Activated CD4-positive, alpha-beta T cell treated with anti-CD3 and anti-CD28 coated beads, Interleukin-2, amount 10 ng/mL, durations not matched to agents 24 days and 14 days (primary cell): ENCODE data around the gene ZNF664. TPM values are rescaled to one million over a fixed set of nuclear protein-coding genes. Genes with fewer than 3 reads are reported as not detected.

ENCODE experiments used
- DNase-seq: peaks from one replicate; pipeline ENCODE4 v3.0.0; 2022
- H3K27ac Mint-ChIP-seq: one replicate; pipeline ENCODE4 v1.8.0; 2022; ENCODE audit warnings: mild to moderate bottlenecking, mixed read lengths
- H3K27me3 Mint-ChIP-seq: one replicate; pipeline ENCODE4 v1.8.0; 2022; ENCODE audit warnings: mixed read lengths
- H3K36me3 Mint-ChIP-seq: one replicate; pipeline ENCODE4 v1.8.0; 2022; ENCODE audit warnings: low read depth, mild to moderate bottlenecking, mixed read lengths
- H3K4me1 Mint-ChIP-seq: one replicate; pipeline ENCODE4 v1.8.0; 2021; ENCODE audit warnings: mixed read lengths
- H3K4me3 Mint-ChIP-seq: one replicate; pipeline ENCODE4 v1.8.0; 2022; ENCODE audit warnings: mild to moderate bottlenecking, moderate library complexity, mixed read lengths
- H3K9me3 Mint-ChIP-seq: one replicate; pipeline ENCODE4 v1.8.0; 2021; ENCODE audit warnings: mixed read lengths
- intact Hi-C: fragments of 100-400 bp; cut with micrococcal nuclease; formaldehyde crosslinking; loops from one replicate; pipeline ENCODE4 v1.15.1; 2023
- total RNA-seq: library from RNA; stranded (reverse); gene quantifications from 2 replicates; pipeline ENCODE4 v1.2.3, GENCODE V29; 2022

The ZNF664 gene
- total RNA-seq, 1 donor from 2014 or later: 69.3 TPM

DNA sequence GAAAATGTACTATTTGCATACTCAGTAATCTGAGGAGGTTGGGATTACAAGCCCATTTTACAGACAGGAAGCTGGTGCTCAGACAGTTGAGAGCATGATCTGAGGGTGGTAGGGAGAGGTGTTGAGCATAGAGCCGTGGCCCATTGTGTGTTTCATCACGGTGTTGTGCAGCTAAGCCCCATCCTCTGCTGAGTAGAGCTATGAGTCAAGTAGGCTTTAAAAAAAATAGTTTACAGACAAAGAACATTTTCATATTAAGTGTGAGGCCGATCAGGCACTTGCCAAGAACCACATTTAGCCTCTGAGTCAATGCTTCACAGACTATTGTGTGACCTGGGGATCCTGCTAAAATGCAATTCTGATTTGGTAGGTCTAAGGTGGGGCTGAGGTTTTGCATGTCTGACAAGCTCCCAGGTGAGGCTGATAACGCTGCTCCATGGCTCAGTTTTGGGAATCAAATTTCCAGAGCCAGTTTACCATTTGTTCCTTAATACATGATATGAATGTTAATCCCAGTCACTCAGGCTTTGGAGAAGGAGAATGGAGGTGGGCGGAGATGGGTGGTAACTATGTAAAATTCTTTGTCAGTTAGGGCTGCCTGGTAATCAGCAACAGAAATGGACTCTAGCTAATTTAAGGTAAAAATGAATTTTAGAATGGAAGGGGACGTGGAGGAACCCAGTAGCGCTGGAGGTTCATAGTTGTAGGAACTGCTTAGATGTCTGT, 22.2 kb downstream of the ZNF664 start:
- no peak for DNase-seq
- H3K27me3 Mint-ChIP-seq: no peaks in the 10 kb centered on the region
- intact Hi-C loops: no loop called here
- no peaks in the 10 kb centered on the region for H3K9me3 Mint-ChIP-seq
- peaks cover 28% of the 10 kb centered on the region for H3K4me1 Mint-ChIP-seq
- no peak overlapping the region for H3K4me3 Mint-ChIP-seq
- H3K27ac Mint-ChIP-seq: no peak overlapping the region
- H3K36me3 Mint-ChIP-seq: peaks cover 9% of the 10 kb centered on the region

- H3K4me1 Mint-ChIP-seq: peaks cover 22% of the 10 kb centered on the region
- no peaks in the 10 kb centered on the region for H3K9me3 Mint-ChIP-seq
- intact Hi-C loops: no loop called here
- H3K4me3 Mint-ChIP-seq: no peak overlapping the region
- DNase-seq: no peak
- no peaks in the 10 kb centered on the region for H3K27me3 Mint-ChIP-seq
- peaks cover 5% of the 10 kb centered on the region for H3K36me3 Mint-ChIP-seq
- H3K27ac Mint-ChIP-seq: no peak overlapping the region
Measured at GRCh38 chr12:123996581-123996980, 23.6 kb downstream of the ZNF664 start.

GRCh38 chr12:123997033-123997822, 24.2 kb downstream of the ZNF664 start:
- Mint-ChIP-seq H3K27ac (no peak overlapping the region), H3K4me3 (no peak overlapping the region), H3K9me3 (no peaks in the 10 kb centered on the region), H3K4me1 (peaks cover 22% of the 10 kb centered on the region), H3K27me3 (no peaks in the 10 kb centered on the region), H3K36me3 (peaks cover 5% of the 10 kb centered on the region)
- no peak for DNase-seq
- intact Hi-C loops: no loop called here

GRCh38 chr12:123997908-123998307, 24.9 kb downstream of the ZNF664 start:
- no peak for DNase-seq
- Mint-ChIP-seq H3K27ac (no peak overlapping the region), H3K4me1 (peaks cover 22% of the 10 kb centered on the region), H3K9me3 (no peaks in the 10 kb centered on the region), H3K27me3 (no peaks in the 10 kb centered on the region), H3K4me3 (no peak overlapping the region), H3K36me3 (peaks cover 5% of the 10 kb centered on the region)
- intact Hi-C loops: no loop called here

DNA sequence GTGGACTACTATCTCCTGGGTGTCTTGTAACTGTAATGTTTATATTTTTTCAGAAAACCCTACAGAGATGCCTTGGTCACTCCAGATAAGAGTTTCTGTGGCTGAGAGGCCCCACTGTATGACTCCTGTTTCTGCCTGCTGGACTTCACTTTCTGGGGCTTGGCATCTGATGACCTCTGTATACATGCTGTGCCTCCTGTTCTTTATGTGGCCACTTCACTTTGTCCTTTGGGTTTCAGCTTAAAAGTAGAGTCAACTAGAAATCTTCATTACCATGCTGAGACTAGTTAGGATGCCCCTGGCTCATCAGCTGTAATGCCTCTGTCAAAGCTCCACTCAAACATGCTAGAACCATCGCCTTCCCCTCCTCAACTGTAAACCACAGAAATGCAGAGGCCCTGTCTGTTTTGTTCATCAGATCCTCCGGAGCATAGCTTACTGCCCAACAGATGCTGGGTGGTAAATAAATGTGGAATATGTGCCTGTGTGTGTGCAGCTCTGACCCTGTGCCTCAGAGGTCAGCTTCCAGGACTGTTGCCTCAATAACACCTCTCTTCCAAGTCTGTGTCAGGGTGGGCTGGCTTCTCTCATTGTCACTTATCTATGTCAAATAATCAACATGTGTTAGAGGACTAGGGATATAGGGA, 25.5 kb downstream of the ZNF664 start:
- H3K27me3 Mint-ChIP-seq: no peaks in the 10 kb centered on the region
- H3K4me3 Mint-ChIP-seq: no peak overlapping the region
- no peaks in the 10 kb centered on the region for H3K9me3 Mint-ChIP-seq
- intact Hi-C loops: no loop called here
- H3K4me1 Mint-ChIP-seq: peaks cover 22% of the 10 kb centered on the region
- peaks cover 5% of the 10 kb centered on the region for H3K36me3 Mint-ChIP-seq
- H3K27ac Mint-ChIP-seq: no peak overlapping the region
- no peak for DNase-seq

DNA sequence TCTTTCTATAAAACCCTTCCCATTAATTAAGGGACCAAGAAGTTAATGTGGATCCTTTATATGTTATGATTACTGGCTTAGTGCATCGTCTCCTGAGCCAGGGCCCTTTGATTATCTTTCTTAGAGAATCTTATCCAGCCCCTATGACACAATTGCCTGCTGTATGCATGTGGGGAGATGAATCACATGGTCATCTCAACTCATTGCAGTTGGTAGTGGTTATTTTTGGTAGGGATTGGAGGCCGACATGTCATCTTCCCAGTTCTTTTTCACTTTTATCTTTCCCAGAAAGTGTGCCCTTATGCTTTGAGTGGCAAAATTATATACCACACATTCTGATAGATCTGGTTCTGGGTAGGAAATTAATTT, 26.0 kb downstream of the ZNF664 start:
- Mint-ChIP-seq H3K4me1 (peaks cover 22% of the 10 kb centered on the region), H3K9me3 (no peaks in the 10 kb centered on the region), H3K27me3 (no peaks in the 10 kb centered on the region), H3K36me3 (peaks cover 5% of the 10 kb centered on the region), H3K27ac (no peak overlapping the region), H3K4me3 (no peak overlapping the region)
- intact Hi-C loops: no loop called here
- DNase-seq: no peak

- Mint-ChIP-seq H3K4me1 (peaks cover 16% of the 10 kb centered on the region), H3K36me3 (peaks cover 5% of the 10 kb centered on the region), H3K4me3 (no peak overlapping the region), H3K27me3 (no peaks in the 10 kb centered on the region), H3K27ac (no peak overlapping the region), H3K9me3 (no peaks in the 10 kb centered on the region)
- no peak for DNase-seq
- intact Hi-C loops: no loop called here
Measured at GRCh38 chr12:124000111-124000510, 27.1 kb downstream of the ZNF664 start.

DNA sequence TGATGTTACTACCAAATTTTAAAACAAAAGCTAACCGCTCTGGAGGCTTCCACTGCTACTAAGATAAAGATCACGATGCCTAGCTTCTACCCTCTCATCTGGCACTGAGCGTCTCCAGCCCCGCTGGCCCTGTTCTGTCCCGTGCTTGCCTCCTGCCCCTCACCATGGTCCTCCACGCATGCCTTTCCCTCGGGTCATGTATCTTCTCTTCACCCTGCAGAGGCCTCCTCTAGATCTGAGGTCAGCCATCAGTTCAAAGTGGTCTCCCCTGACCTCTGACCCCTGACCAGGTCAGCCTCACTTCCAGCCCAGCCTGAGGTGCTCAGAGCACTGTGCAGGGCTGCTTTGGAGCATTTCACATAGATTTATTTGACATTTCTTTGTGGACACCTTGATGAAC, 28.3 kb downstream of the ZNF664 start:
- no peak for DNase-seq
- Mint-ChIP-seq H3K9me3 (no peaks in the 10 kb centered on the region), H3K36me3 (peaks cover 11% of the 10 kb centered on the region), H3K4me3 (no peak overlapping the region), H3K4me1 (peaks cover 14% of the 10 kb centered on the region), H3K27ac (no peak overlapping the region), H3K27me3 (no peaks in the 10 kb centered on the region)
- intact Hi-C loops: no loop called here

- H3K9me3 Mint-ChIP-seq: no peaks in the 10 kb centered on the region
- intact Hi-C loops: no loop called here
- no peaks in the 10 kb centered on the region for H3K27me3 Mint-ChIP-seq
- H3K36me3 Mint-ChIP-seq: peaks cover 15% of the 10 kb centered on the region
- no peak overlapping the region for H3K4me3 Mint-ChIP-seq
- H3K4me1 Mint-ChIP-seq: peaks cover 16% of the 10 kb centered on the region
- H3K27ac Mint-ChIP-seq: no peak overlapping the region
- no peak for DNase-seq
Measured at GRCh38 chr12:124002021-124002644, 29.1 kb downstream of the ZNF664 start.

GRCh38 chr12:124002654-124003053, 29.6 kb downstream of the ZNF664 start:
- Mint-ChIP-seq H3K4me1 (peaks cover 19% of the 10 kb centered on the region), H3K36me3 (peaks cover 16% of the 10 kb centered on the region), H3K27ac (no peak overlapping the region), H3K27me3 (no peaks in the 10 kb centered on the region), H3K9me3 (no peaks in the 10 kb centered on the region), H3K4me3 (no peak overlapping the region)
- intact Hi-C loops: no loop called here
- no peak for DNase-seq

- Mint-ChIP-seq H3K9me3 (no peaks in the 10 kb centered on the region), H3K4me1 (peaks cover 28% of the 10 kb centered on the region), H3K27me3 (no peaks in the 10 kb centered on the region), H3K36me3 (peaks cover 13% of the 10 kb centered on the region), H3K4me3 (no peak overlapping the region), H3K27ac (no peak overlapping the region)
- no peak for DNase-seq
- intact Hi-C loops: no loop called here
Measured at GRCh38 chr12:124004233-124004875, 31.3 kb downstream of the ZNF664 start.

GRCh38 chr12:124006085-124006845, 33.2 kb downstream of the ZNF664 start:
- Mint-ChIP-seq H3K4me3 (peak overlapping the region; percentile 72), H3K36me3 (peaks cover 20% of the 10 kb centered on the region), H3K27ac (peak overlapping the region; percentile 90), H3K27me3 (no peaks in the 10 kb centered on the region), H3K9me3 (no peaks in the 10 kb centered on the region), H3K4me1 (peaks cover 35% of the 10 kb centered on the region)
- DNase-seq: peak; percentile 80
- intact Hi-C loops: no loop called here
